ENCODE results near the gene EIF4B.

- TF ChIP-seq CTCF (IDR thresholded peaks at IDR 0.05; ENCODE audit: control extremely low read depth in 1 of 3, insufficient read depth in 1 of 3, low read depth in 1 of 3, low read length in 3 of 3) (no peak), TAF1 (IDR thresholded peaks at IDR 0.05; ENCODE audit: low read depth, low read length) (no peak), EP300 (IDR thresholded peaks at IDR 0.05; ENCODE audit: borderline replicate concordance in 1 of 2, low read depth in 2 of 2, low read length in 2 of 2) (no peak), POLR2A (IDR thresholded peaks at IDR 0.05; ENCODE audit: control extremely low read depth in 1 of 2, low read depth in 2 of 2, low read length in 2 of 2) (no peak)
Observed at GRCh38 chr12:53065470-53065869, 59.2 kb downstream of the EIF4B start.
